Uterus (tissue), 2 donors: ENCODE data around the gene DOCK7.

Source experiments
- POLR2A ChIP-seq, 2 donors: fragments of 450-650 bp; IDR thresholded peaks; one replicate each; pipeline ENCODE4 v1.6.1; 2016; ENCODE audit warnings: antibody characterized with exemption in 2 of 2, mild to moderate bottlenecking in 1 of 2, moderate library complexity in 1 of 2
- TF ChIP-seq, protein P1 (sequence below), 4 experiments: fragments of 200-600 bp in 2 of 4; fragments of 450-650 bp in 2 of 4; sonication (generic) in 2 of 4; IDR thresholded peaks; one replicate each; pipeline ENCODE4 v1.5.1; 2016 to 2019; ENCODE audit warnings: antibody characterized with exemption in 4 of 4, mild to moderate bottlenecking in 2 of 4, moderate library complexity in 1 of 4

- TF ChIP-seq, protein P1, sequence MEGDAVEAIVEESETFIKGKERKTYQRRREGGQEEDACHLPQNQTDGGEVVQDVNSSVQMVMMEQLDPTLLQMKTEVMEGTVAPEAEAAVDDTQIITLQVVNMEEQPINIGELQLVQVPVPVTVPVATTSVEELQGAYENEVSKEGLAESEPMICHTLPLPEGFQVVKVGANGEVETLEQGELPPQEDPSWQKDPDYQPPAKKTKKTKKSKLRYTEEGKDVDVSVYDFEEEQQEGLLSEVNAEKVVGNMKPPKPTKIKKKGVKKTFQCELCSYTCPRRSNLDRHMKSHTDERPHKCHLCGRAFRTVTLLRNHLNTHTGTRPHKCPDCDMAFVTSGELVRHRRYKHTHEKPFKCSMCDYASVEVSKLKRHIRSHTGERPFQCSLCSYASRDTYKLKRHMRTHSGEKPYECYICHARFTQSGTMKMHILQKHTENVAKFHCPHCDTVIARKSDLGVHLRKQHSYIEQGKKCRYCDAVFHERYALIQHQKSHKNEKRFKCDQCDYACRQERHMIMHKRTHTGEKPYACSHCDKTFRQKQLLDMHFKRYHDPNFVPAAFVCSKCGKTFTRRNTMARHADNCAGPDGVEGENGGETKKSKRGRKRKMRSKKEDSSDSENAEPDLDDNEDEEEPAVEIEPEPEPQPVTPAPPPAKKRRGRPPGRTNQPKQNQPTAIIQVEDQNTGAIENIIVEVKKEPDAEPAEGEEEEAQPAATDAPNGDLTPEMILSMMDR (IDR thresholded peaks at IDR 0.05) = no peak
- TF ChIP-seq POLR2A (IDR thresholded peaks at IDR 0.05) = no peak
Observed at GRCh38 chr1:62654744-62655143, 33.4 kb downstream of the DOCK7 start.
